GM18909 (cell line): Measurements from ENCODE around the gene OR6P1.

Source experiments
- ATAC-seq: cut with Tn5 transposase; IDR thresholded peaks from one replicate; pipeline ENCODE4 v1.9.1; 2021; ENCODE audit warnings: mild to moderate bottlenecking; ENCODE audit not compliant: unreplicated experiment, poor library complexity

Gene OR6P1

DNA sequence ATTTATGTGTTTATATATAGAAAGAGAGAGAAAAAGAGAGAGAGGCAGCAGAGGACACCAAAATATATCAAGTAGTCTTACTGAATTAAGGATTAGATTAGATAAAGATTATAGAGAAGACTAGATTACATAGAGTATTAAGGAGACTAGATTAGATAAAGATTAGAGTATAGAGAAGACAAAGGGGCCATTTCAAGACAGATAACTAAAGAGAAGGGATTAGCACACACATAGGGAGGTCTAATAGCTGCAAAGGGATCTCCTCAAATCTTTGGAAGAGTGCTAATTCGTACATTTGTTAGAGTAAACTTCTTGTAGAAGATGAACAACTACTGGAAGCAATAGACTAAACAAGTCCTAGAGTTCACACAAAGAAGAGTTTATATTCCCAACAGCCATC is 50.4 kb downstream of the OR6P1 start:
- ATAC-seq = no peak

- no peak for ATAC-seq
Observed at GRCh38 chr1:158516966-158517365, 53.4 kb downstream of the OR6P1 start.
